Measurements from ENCODE around the gene ATP8B2.

DNA sequence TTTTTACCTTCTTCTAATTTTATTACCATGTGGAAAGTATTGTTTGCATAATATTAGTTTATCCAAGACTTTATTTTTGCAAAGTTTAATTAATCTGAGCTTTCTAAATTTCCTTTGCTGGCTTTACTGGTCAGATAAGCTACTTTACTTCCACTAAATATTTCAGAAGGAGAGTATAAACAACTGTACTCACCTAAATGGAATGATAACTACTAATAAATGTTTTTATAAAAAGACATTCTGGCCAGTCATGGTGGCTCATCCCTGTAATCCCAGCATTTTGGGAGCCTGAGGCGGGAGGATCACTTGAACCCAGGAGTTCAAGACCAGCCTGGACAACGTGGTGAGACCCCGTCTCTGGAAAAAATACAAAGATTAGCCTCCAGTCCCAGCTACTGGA, 36.0 kb downstream of the ATP8B2 start:
- TF ChIP-seq RAD21 (IDR thresholded peaks at IDR 0.05; ENCODE audit: low read length) (no peak), TEAD4 (IDR thresholded peaks at IDR 0.05; ENCODE audit: borderline replicate concordance, insufficient read depth) (no peak), TAF1 (IDR thresholded peaks at IDR 0.05; ENCODE audit: borderline replicate concordance, low read depth, low read length) (no peak), POLR2AphosphoS5 (IDR thresholded peaks at IDR 0.05; ENCODE audit: low read depth, low read length) (no peak), MXI1 (IDR thresholded peaks at IDR 0.05; ENCODE audit: low read depth, low read length) (no peak), YY1 (IDR thresholded peaks at IDR 0.05; ENCODE audit: low read depth) (no peak), SMC3 (IDR thresholded peaks at IDR 0.05; ENCODE audit: low read depth, low read length) (no peak), ELF1 (IDR thresholded peaks at IDR 0.05) (no peak), GABPA (IDR thresholded peaks at IDR 0.05; ENCODE audit: low read depth) (no peak)
- TF ChIP-seq, protein P1, sequence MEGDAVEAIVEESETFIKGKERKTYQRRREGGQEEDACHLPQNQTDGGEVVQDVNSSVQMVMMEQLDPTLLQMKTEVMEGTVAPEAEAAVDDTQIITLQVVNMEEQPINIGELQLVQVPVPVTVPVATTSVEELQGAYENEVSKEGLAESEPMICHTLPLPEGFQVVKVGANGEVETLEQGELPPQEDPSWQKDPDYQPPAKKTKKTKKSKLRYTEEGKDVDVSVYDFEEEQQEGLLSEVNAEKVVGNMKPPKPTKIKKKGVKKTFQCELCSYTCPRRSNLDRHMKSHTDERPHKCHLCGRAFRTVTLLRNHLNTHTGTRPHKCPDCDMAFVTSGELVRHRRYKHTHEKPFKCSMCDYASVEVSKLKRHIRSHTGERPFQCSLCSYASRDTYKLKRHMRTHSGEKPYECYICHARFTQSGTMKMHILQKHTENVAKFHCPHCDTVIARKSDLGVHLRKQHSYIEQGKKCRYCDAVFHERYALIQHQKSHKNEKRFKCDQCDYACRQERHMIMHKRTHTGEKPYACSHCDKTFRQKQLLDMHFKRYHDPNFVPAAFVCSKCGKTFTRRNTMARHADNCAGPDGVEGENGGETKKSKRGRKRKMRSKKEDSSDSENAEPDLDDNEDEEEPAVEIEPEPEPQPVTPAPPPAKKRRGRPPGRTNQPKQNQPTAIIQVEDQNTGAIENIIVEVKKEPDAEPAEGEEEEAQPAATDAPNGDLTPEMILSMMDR (IDR thresholded peaks at IDR 0.05), result no peak
- TF ChIP-seq, protein P2, sequence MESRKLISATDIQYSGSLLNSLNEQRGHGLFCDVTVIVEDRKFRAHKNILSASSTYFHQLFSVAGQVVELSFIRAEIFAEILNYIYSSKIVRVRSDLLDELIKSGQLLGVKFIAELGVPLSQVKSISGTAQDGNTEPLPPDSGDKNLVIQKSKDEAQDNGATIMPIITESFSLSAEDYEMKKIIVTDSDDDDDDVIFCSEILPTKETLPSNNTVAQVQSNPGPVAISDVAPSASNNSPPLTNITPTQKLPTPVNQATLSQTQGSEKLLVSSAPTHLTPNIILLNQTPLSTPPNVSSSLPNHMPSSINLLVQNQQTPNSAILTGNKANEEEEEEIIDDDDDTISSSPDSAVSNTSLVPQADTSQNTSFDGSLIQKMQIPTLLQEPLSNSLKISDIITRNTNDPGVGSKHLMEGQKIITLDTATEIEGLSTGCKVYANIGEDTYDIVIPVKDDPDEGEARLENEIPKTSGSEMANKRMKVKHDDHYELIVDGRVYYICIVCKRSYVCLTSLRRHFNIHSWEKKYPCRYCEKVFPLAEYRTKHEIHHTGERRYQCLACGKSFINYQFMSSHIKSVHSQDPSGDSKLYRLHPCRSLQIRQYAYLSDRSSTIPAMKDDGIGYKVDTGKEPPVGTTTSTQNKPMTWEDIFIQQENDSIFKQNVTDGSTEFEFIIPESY (IDR thresholded peaks at IDR 0.05; ENCODE audit: borderline replicate concordance, low read depth), result no peak
- TF ChIP-seq, protein P3, sequence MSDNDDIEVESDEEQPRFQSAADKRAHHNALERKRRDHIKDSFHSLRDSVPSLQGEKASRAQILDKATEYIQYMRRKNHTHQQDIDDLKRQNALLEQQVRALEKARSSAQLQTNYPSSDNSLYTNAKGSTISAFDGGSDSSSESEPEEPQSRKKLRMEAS (IDR thresholded peaks at IDR 0.05; ENCODE audit: low read depth), result no peak
